Tibial artery (tissue), 4 donors: ENCODE results near the gene CHGA.

ENCODE experiments used
- DNase-seq, 2 donors: peaks; one replicate each; pipeline ENCODE4 v3.0.0-alpha.2; 2019
- H3K27ac ChIP-seq, 2 donors: fragments of 200-600 bp; sonication (generic) in 1 of 2; 1 replicate in 1 of 2; 2 replicates in 1 of 2; pipeline ENCODE4 v1.5.1; 2018 to 2019; ENCODE audit warnings: mild to moderate bottlenecking in 1 of 2
- H3K27me3 ChIP-seq, 2 donors: fragments of 200-600 bp; sonication (generic) in 1 of 2; one replicate each; pipeline versions ENCODE4 v1.5.1 to v1.6.0; 2016 to 2019
- H3K36me3 ChIP-seq, 3 donors: fragments of 200-600 bp; sonication (generic) in 2 of 3; one replicate each; pipeline ENCODE4 v1.5.1; 2016 to 2019; ENCODE audit warnings: mild to moderate bottlenecking in 2 of 3
- H3K4me1 ChIP-seq, 4 donors: fragments of 200-600 bp; sonication (generic) in 2 of 4; 1 replicate in 3 of 4; 2 replicates in 1 of 4; pipeline ENCODE4 v1.5.1; 2016 to 2019
- H3K4me3 ChIP-seq, 2 donors: fragments of 200-600 bp; sonication (generic) in 1 of 2; 1 replicate in 1 of 2; 2 replicates in 1 of 2; pipeline ENCODE4 v1.5.1; 2018 to 2019; ENCODE audit warnings: mild to moderate bottlenecking in 2 of 2
- H3K9me3 ChIP-seq, 3 donors: fragments of 200-600 bp; sonication (generic) in 1 of 3; one replicate each; pipeline ENCODE4 v1.5.1; 2016 to 2019
- CTCF ChIP-seq, 2 experiments: fragments of 200-600 bp in 1 of 2; fragments of 450-650 bp in 1 of 2; IDR thresholded peaks; one replicate each; pipeline ENCODE4 v1.5.1; 2017 to 2019; ENCODE audit warnings: antibody characterized with exemption in 2 of 2, mild to moderate bottlenecking in 1 of 2, moderate library complexity in 1 of 2
- intact Hi-C: fragments of 100-400 bp; cut with DNase I; formaldehyde crosslinking; loops from one replicate; pipeline ENCODE4 v1.15.0; 2023; ENCODE audit warnings: low total_unique reads

CHGA gene

GRCh38 chr14:92971601-92972180, 48.7 kb downstream of the CHGA start:
- intact Hi-C loops = loop anchor here (5.0 kb wide), 2 partner anchors 76 to 171 kb away; no protein-coding TSS in a partner anchor
- no peak overlapping the region for H3K4me3 ChIP-seq
- no peak overlapping the region for H3K27ac ChIP-seq
- peaks cover 0 to 6% (median 0%) of the 10 kb centered on the region in 3 donors for H3K36me3 ChIP-seq
- peaks cover 0 to 33% (median 15%) of the 10 kb centered on the region in 4 donors for H3K4me1 ChIP-seq
- TF ChIP-seq CTCF (IDR thresholded peaks at IDR 0.05) = no peak
- no peaks in the 10 kb centered on the region for H3K9me3 ChIP-seq
- H3K27me3 ChIP-seq = no peaks in the 10 kb centered on the region
- DNase-seq = no peak

GRCh38 chr14:92973261-92973797, 50.4 kb downstream of the CHGA start:
- Histone ChIP-seq H3K4me1 (peaks cover 0 to 33% (median 15%) of the 10 kb centered on the region in 4 donors), H3K27me3 (no peaks in the 10 kb centered on the region), H3K4me3 (no peak overlapping the region), H3K27ac (peak overlapping the region in 1 of 2 donors; percentile 56), H3K9me3 (no peaks in the 10 kb centered on the region), H3K36me3 (peaks cover 0 to 14% (median 0%) of the 10 kb centered on the region in 3 donors)
- DNase-seq = peak; percentile 68 to 89
- TF ChIP-seq CTCF (IDR thresholded peaks at IDR 0.05) = peak; percentile 76 to 79
- intact Hi-C loops = loop anchor here (5.0 kb wide), 2 partner anchors 74 to 169 kb away; no protein-coding TSS in a partner anchor

- Histone ChIP-seq H3K27me3 (no peaks in the 10 kb centered on the region), H3K9me3 (no peaks in the 10 kb centered on the region), H3K27ac (peak overlapping the region in 1 of 2 donors; percentile 56), H3K4me1 (peaks cover 0 to 33% (median 15%) of the 10 kb centered on the region in 4 donors), H3K4me3 (no peak overlapping the region), H3K36me3 (peaks cover 0 to 20% (median 0%) of the 10 kb centered on the region in 3 donors)
- DNase-seq = no peak
- no peak for TF ChIP-seq CTCF (IDR thresholded peaks at IDR 0.05)
- intact Hi-C loops = loop anchor here (5.0 kb wide), 2 partner anchors 73 to 168 kb away; no protein-coding TSS in a partner anchor
Measured at GRCh38 chr14:92973798-92974372, 50.9 kb downstream of the CHGA start.

- Histone ChIP-seq H3K4me1 (peaks cover 0 to 28% (median 15%) of the 10 kb centered on the region in 4 donors), H3K27me3 (no peaks in the 10 kb centered on the region), H3K36me3 (peaks cover 0 to 22% (median 0%) of the 10 kb centered on the region in 3 donors), H3K27ac (no peak overlapping the region), H3K4me3 (no peak overlapping the region), H3K9me3 (no peaks in the 10 kb centered on the region)
- intact Hi-C loops = loop anchor here (5.0 kb wide), 2 partner anchors 73 to 168 kb away; no protein-coding TSS in a partner anchor
- no peak for TF ChIP-seq CTCF (IDR thresholded peaks at IDR 0.05)
- DNase-seq = no peak
Measured at GRCh38 chr14:92974541-92975345, 51.8 kb downstream of the CHGA start.

- no peak for TF ChIP-seq CTCF (IDR thresholded peaks at IDR 0.05)
- Histone ChIP-seq H3K4me3 (no peak overlapping the region), H3K4me1 (peaks cover 0 to 23% (median 15%) of the 10 kb centered on the region in 4 donors), H3K27ac (no peak overlapping the region), H3K9me3 (no peaks in the 10 kb centered on the region), H3K27me3 (no peaks in the 10 kb centered on the region), H3K36me3 (peaks cover 0 to 22% (median 0%) of the 10 kb centered on the region in 3 donors)
- DNase-seq = no peak
- intact Hi-C loops = no loop called here
Measured at GRCh38 chr14:92976268-92976667, 53.3 kb downstream of the CHGA start.
